Hepatocyte (in vitro differentiated cells): Measurements from ENCODE around the gene SMARCD3. TPM values are rescaled to one million over a fixed set of nuclear protein-coding genes. Genes with fewer than 3 reads are reported as not detected.

Source experiments
- DNase-seq: peaks from one replicate; pipeline ENCODE4 v3.0.0-alpha.2; 2016; ENCODE audit warnings: low spot score
- H2AFZ ChIP-seq: fragments of 200-600 bp; sonication (generic); 2 replicates; pipeline ENCODE4 v1.6.0; 2016; ENCODE audit warnings: antibody characterized with exemption, mild to moderate bottlenecking
- H3K27ac ChIP-seq: fragments of 200-600 bp; sonication (generic); 2 replicates; pipeline ENCODE4 v1.5.1; 2016; ENCODE audit warnings: mild to moderate bottlenecking
- H3K27me3 ChIP-seq: fragments of 200-600 bp; sonication (generic); 2 replicates; pipeline ENCODE4 v1.6.1; 2016
- H3K36me3 ChIP-seq: fragments of 200-600 bp; sonication (generic); replicated peaks from 2 replicates; pipeline ENCODE4 v1.5.1; 2016; ENCODE audit warnings: low read depth; ENCODE audit not compliant: insufficient read depth
- H3K4me1 ChIP-seq: fragments of 200-600 bp; sonication (generic); 2 replicates; pipeline ENCODE4 v1.5.1; 2016; ENCODE audit warnings: mild to moderate bottlenecking, moderate library complexity; ENCODE audit not compliant: insufficient read depth
- H3K4me2 ChIP-seq: fragments of 200-600 bp; sonication (generic); 2 replicates; pipeline ENCODE4 v1.6.0; 2016
- H3K4me3 ChIP-seq: fragments of 200-600 bp; sonication (generic); 2 replicates; pipeline ENCODE4 v1.5.1; 2016; ENCODE audit warnings: mild to moderate bottlenecking
- H3K79me2 ChIP-seq: fragments of 200-600 bp; sonication (generic); 2 replicates; pipeline ENCODE4 v1.6.0; 2017; ENCODE audit warnings: mild to moderate bottlenecking
- H3K9me2 ChIP-seq: fragments of 200-600 bp; sonication (generic); replicated peaks from 2 replicates; pipeline ENCODE4 v1.6.0; 2017; ENCODE audit warnings: mild to moderate bottlenecking; ENCODE audit not compliant: insufficient read depth
- H3K9me3 ChIP-seq: fragments of 200-600 bp; sonication (generic); 2 replicates; pipeline ENCODE4 v1.5.1; 2016; ENCODE audit warnings: low read depth, mild to moderate bottlenecking
- H4K20me1 ChIP-seq: fragments of 200-600 bp; sonication (generic); 2 replicates; pipeline ENCODE4 v1.6.0; 2016; ENCODE audit warnings: mild to moderate bottlenecking; ENCODE audit not compliant: insufficient read depth, poor library complexity, severe bottlenecking
- EZH2 ChIP-seq: fragments of 200-600 bp; sonication (generic); IDR thresholded peaks from 2 replicates; pipeline ENCODE4 v1.6.1; 2016; ENCODE audit warnings: antibody characterized with exemption, mild to moderate bottlenecking, borderline replicate concordance
- EZH2phosphoT487 ChIP-seq: fragments of 200-600 bp; sonication (generic); IDR thresholded peaks from one replicate; pipeline ENCODE4 v1.6.1; 2018; ENCODE audit warnings: antibody characterized with exemption, mild to moderate bottlenecking, low read depth, moderate library complexity; ENCODE audit not compliant: unreplicated experiment, severe bottlenecking
- WGBS: methylation state at CpG from one replicate; pipeline ENCODE4 v1.1.6; 2016; ENCODE audit warnings: low lambda C conversion rate; ENCODE audit errors: missing lambda C conversion rate; 5-methylcytosine and 5-hydroxymethylcytosine counted together
- polyA plus RNA-seq: library from polyadenylated mRNA; unstranded; fragments of >200 nt; fragmentation: Nextera tagmentation; extraction: Ambion mirVana; gene quantifications from 2 replicates; pipeline ENCODE4 v1.2.1, GENCODE V29; 2016
- total RNA-seq: library from RNA; depleted of rRNA; stranded (reverse); fragments of >200 nt; gene quantifications from 2 replicates; pipeline ENCODE4 v1.2.3, GENCODE V29; 2014
- TF ChIP-seq, protein P1 (sequence below): fragments of 200-600 bp; sonication (generic); IDR thresholded peaks from 2 replicates; pipeline ENCODE4 v1.5.1; 2016; ENCODE audit warnings: antibody characterized with exemption, mild to moderate bottlenecking; ENCODE audit not compliant: poor library complexity

The SMARCD3 gene
- total and polyA plus RNA-seq, 2 experiments from 2014 or later, result 42.4 to 73.1 TPM

DNA sequence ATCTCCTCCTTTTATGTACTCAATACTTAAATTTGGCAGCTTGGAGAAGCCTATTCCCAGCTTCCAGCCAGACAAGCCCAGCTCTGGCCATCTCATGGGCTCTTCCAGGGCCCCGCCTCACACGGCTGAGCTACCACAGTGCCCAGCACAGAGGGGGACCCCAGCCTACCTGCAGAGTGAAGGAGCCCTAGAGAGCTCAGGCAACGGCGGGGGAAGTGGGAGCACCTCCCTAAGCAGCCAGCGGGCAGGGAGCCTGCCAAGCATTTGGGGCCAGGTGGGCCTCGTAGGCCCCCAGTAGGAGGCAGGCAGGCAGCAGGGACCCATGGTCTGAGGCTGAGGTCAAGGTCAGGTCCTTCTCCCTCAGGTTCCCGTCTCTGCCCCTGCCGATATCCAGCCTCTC lies 29.1 kb upstream of the SMARCD3 start:
- Histone ChIP-seq H3K4me2 (peak overlapping the region; percentile 78), H4K20me1 (no peaks in the 10 kb centered on the region), H3K27me3 (peaks cover 4% of the 10 kb centered on the region), H3K27ac (no peak overlapping the region), H3K4me1 (no peaks in the 10 kb centered on the region), H3K79me2 (no peaks in the 10 kb centered on the region), H2AFZ (no peak overlapping the region), H3K4me3 (no peak overlapping the region), H3K9me3 (no peaks in the 10 kb centered on the region), H3K9me2 (no peaks in the 10 kb centered on the region), H3K36me3 (no peaks in the 10 kb centered on the region)
- WGBS, result 83% methylated on average over 8 of the region's 8 CpGs
- DNase-seq, result no peak
- TF ChIP-seq EZH2phosphoT487 (no peak), EZH2 (no peak)
- TF ChIP-seq, protein P1, sequence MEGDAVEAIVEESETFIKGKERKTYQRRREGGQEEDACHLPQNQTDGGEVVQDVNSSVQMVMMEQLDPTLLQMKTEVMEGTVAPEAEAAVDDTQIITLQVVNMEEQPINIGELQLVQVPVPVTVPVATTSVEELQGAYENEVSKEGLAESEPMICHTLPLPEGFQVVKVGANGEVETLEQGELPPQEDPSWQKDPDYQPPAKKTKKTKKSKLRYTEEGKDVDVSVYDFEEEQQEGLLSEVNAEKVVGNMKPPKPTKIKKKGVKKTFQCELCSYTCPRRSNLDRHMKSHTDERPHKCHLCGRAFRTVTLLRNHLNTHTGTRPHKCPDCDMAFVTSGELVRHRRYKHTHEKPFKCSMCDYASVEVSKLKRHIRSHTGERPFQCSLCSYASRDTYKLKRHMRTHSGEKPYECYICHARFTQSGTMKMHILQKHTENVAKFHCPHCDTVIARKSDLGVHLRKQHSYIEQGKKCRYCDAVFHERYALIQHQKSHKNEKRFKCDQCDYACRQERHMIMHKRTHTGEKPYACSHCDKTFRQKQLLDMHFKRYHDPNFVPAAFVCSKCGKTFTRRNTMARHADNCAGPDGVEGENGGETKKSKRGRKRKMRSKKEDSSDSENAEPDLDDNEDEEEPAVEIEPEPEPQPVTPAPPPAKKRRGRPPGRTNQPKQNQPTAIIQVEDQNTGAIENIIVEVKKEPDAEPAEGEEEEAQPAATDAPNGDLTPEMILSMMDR, result no peak

DNA sequence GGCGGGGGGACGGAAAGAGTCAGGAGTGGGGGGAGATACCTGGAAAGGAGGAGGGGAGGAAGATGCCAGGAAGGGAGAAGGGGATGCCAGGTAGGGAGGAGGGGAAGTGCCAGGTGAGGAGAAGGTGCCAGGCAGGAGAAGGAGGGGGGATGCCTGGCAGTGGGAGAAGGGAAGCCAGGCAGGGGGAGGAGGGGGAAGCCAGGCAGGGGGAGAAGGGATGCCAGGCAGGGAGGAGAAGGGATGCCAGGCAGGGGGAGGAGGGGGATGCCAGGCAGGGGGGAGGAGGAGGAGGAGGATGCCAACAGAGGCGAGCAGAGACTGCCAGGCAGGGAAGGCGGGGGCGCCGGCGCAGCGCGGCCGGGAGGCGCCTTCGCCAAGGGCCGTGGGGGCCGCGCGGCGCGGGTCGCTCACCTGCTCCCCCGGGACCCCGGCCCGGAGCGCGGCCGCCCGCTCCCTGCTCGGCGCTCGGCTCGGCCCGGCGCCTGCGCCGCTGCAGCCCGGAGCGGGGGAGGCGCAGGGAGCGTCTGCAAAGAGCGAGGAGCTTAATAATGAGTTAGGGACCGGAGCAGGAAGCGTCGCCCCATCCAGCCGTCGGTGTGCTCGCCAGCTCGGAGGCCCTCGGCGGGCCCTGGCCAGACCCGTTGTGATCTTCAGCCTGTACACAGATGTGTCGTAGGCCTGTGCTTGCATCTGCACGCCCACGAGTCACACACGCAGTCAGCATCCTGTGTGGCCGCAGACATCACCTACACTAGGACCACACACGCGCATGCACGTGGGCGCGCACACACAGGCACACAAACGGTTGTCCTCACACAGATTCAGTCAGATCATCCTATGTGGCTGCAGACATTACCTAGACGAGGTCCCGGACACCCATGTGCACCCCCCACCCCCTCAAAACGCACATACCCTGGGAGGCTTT lies 28.4 kb upstream of the SMARCD3 start:
- WGBS, result 16% methylated on average over 33 of the region's 63 CpGs
- H3K27me3 ChIP-seq, result peaks cover 4% of the 10 kb centered on the region
- H3K4me3 ChIP-seq, result no peak overlapping the region
- TF ChIP-seq, protein P1, result no peak
- TF ChIP-seq EZH2phosphoT487 (no peak), EZH2 (no peak)
- H3K9me3 ChIP-seq, result no peaks in the 10 kb centered on the region
- no peak overlapping the region for H3K27ac ChIP-seq
- no peak overlapping the region for H2AFZ ChIP-seq
- H3K4me1 ChIP-seq, result no peaks in the 10 kb centered on the region
- H3K9me2 ChIP-seq, result no peaks in the 10 kb centered on the region
- DNase-seq, result peak; percentile 80
- H3K4me2 ChIP-seq, result peak overlapping the region; percentile 78
- H3K79me2 ChIP-seq, result no peaks in the 10 kb centered on the region
- no peaks in the 10 kb centered on the region for H4K20me1 ChIP-seq
- H3K36me3 ChIP-seq, result no peaks in the 10 kb centered on the region

DNA sequence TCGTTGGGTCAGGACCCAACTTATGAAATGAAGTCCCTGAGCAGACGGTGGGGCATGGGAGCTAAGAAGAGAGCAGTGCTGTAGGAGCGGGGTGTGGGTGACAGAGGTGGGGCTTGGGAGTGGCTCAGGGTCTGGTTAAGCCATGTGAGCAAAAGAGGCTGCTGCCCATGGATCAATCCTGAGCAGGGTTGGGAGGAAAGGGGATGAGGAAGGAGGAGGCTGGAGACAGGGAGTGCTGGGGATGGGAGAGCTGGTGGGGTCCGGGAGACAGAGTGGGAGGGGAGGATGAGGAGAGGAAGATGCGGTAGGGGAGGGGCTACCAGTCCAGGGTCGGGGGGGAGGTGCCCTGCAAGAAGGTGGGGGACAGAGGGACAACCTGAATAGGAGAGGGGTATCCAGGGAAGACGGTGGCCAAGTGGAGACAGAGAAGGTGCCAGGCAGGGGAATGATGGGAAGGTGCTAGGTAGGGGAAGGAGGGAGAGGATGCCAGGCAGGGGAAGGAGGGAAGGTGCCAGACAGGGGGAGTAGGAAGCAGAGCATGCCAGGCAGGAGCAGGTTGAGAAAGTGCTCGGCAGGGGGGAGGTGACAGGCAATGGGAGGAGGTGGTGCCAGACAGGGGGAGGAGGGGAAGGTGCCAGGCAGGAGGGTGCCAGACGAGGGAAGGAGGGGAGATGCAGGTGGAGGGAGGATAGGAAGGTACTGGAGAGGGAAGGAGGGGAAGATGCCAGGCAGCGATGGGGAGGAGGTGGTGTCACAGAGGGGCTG lies 27.5 kb upstream of the SMARCD3 start:
- Histone ChIP-seq H4K20me1 (no peaks in the 10 kb centered on the region), H3K4me3 (no peak overlapping the region), H3K4me2 (peak overlapping the region; percentile 78), H3K27me3 (peaks cover 1% of the 10 kb centered on the region), H3K9me3 (no peaks in the 10 kb centered on the region), H2AFZ (no peak overlapping the region), H3K27ac (no peak overlapping the region), H3K4me1 (no peaks in the 10 kb centered on the region), H3K9me2 (no peaks in the 10 kb centered on the region), H3K36me3 (no peaks in the 10 kb centered on the region), H3K79me2 (no peaks in the 10 kb centered on the region)
- TF ChIP-seq EZH2 (no peak), EZH2phosphoT487 (no peak)
- TF ChIP-seq, protein P1, result no peak
- DNase-seq, result no peak
- 38% methylated on average over 4 of the region's 10 CpGs for WGBS
